ENCODE results near the gene POU1F1.

Gene POU1F1

GRCh38 chr3:87233805-87234204 is 42.6 kb downstream of the POU1F1 start:
- ChIA-PET CTCF (no interaction called here), POLR2A (no interaction called here)
- Histone ChIP-seq H3K36me3 (ENCODE audit: control insufficient read depth in 2 of 2, insufficient read depth in 1 of 2, low read length in 2 of 2) (peaks cover 0 to 10% of the 10 kb centered on the region in 2 experiments; a peak in 1 of 3 replicates), H3K9me3 (ENCODE audit: control insufficient read depth, insufficient read depth, low read depth, low read length) (no peaks in the 10 kb centered on the region), H3K27ac (ENCODE audit: extremely low read depth, low read depth, low read length) (no peak overlapping the region), H3K4me1 (ENCODE audit: control insufficient read depth, insufficient read depth, low read length) (no peaks in the 10 kb centered on the region), H3K4me3 (ENCODE audit: low read depth, low read length) (no peak overlapping the region)
- no peak for TF ChIP-seq SP7 (tag by site-specific recombination; IDR thresholded peaks at IDR 0.05)
- no peak for TF ChIP-seq OVOL3 (tag by site-specific recombination; IDR thresholded peaks at IDR 0.05)
- no peak for TF ChIP-seq ZNF398 (tag by site-specific recombination; IDR thresholded peaks at IDR 0.05)
- TF ChIP-seq REST (tag by site-specific recombination; IDR thresholded peaks at IDR 0.05), result no peak
- TF ChIP-seq ZFHX2 (tag by site-specific recombination; conservative IDR thresholded peaks at IDR 0.05), result no peak
- no peak for TF ChIP-seq ZNF433 (tag by site-specific recombination; IDR thresholded peaks at IDR 0.05; ENCODE audit: low read depth)
- TF ChIP-seq INSM2 (tag by site-specific recombination; IDR thresholded peaks at IDR 0.05), result no peak
- TF ChIP-seq ZBTB48 (tag by site-specific recombination; IDR thresholded peaks at IDR 0.05), result no peak
- TF ChIP-seq ZNF560 (tag by site-specific recombination; IDR thresholded peaks at IDR 0.05; ENCODE audit: borderline replicate concordance), result no peak
- no peak for TF ChIP-seq ZNF416 (tag by site-specific recombination; IDR thresholded peaks at IDR 0.05)

- no peak overlapping the region for H3K27ac ChIP-seq (ENCODE audit: extremely low read depth, low read depth, low read length)
- H3K4me1 ChIP-seq (ENCODE audit: control insufficient read depth, insufficient read depth, low read length), result no peaks in the 10 kb centered on the region
- H3K9me3 ChIP-seq (ENCODE audit: control insufficient read depth, insufficient read depth, low read depth, low read length), result no peaks in the 10 kb centered on the region
- H3K4me3 ChIP-seq (ENCODE audit: low read depth, low read length), result peak overlapping the region; percentile 4; the same call in 1 of the 2 replicates
- TF ChIP-seq SP3 (tag by site-specific recombination; IDR thresholded peaks at IDR 0.05) (no peak), ZNF341 (tag by site-specific recombination; IDR thresholded peaks at IDR 0.05; ENCODE audit: low read depth) (no peak), ZNF777 (tag by site-specific recombination; IDR thresholded peaks at IDR 0.05; ENCODE audit: borderline replicate concordance) (no peak), ZNF280D (tag by site-specific recombination; IDR thresholded peaks at IDR 0.05) (no peak), ZNF26 (tag by site-specific recombination; IDR thresholded peaks at IDR 0.05) (no peak), ZNF623 (tag by site-specific recombination; IDR thresholded peaks at IDR 0.05) (no peak), ZNF600 (tag by site-specific recombination; IDR thresholded peaks at IDR 0.05) (no peak), ZXDB (tag by site-specific recombination; IDR thresholded peaks at IDR 0.05) (no peak), ZNF394 (tag by site-specific recombination; IDR thresholded peaks at IDR 0.05; ENCODE audit: borderline replicate concordance) (no peak), ZNF645 (tag by site-specific recombination; IDR thresholded peaks at IDR 0.05) (no peak), SETDB1 (IDR thresholded peaks at IDR 0.05; ENCODE audit: insufficient read length, low read length) (no peak)
- H3K36me3 ChIP-seq (ENCODE audit: control insufficient read depth in 2 of 2, insufficient read depth in 1 of 2, low read length in 2 of 2), result peaks cover 0 to 2% of the 10 kb centered on the region in 2 experiments; a peak in 1 of 3 replicates
- CTCF ChIA-PET, result no interaction called here
- POLR2A ChIA-PET, result no interaction called here
Measured at GRCh38 chr3:87229113-87229512, 47.3 kb downstream of the POU1F1 start.

Measured in HEK293 (cell line).